Caco-2 (cell line): ENCODE results near the gene CMC2. TPM values are rescaled to one million over a fixed set of nuclear protein-coding genes. Genes with fewer than 3 reads are reported as not detected.

ENCODE experiments used
- BruUV-seq: library from RNA; stranded (reverse); fragments of 400-500 nt; replicated peaks from 2 replicates; lab custom pipeline; 2021; lab: Mats Ljungman, UMichigan
- CTCF ChIA-PET: fragments of 300-600 bp; sonication (Branson Sonifier 250); formaldehyde crosslinking; loops from one replicate; lab custom pipeline; 2022; ENCODE audit warnings: antibody characterized with exemption; lab: Charles Lee
- POLR2A ChIA-PET: fragments of 300-600 bp; sonication (Branson Sonifier 250); formaldehyde crosslinking; loops from one replicate; lab custom pipeline; 2022; ENCODE audit warnings: antibody characterized with exemption; lab: Charles Lee
- DNase-seq, 2 experiments: peaks; one replicate each; pipeline versions ENCODE4 v3.0.0 to v3.0.0-alpha.2; 2020 to 2022
- H3K27me3 ChIP-seq: replicated peaks from 2 replicates; pipeline ENCODE4 v1.6.0; 2011; ENCODE audit warnings: low read length; ENCODE audit not compliant: control insufficient read depth, insufficient read depth
- H3K36me3 ChIP-seq: 2 replicates; pipeline ENCODE4 v1.5.1; 2011; ENCODE audit warnings: low read length; ENCODE audit not compliant: control insufficient read depth, insufficient read depth
- H3K4me1 ChIP-seq: fragments of 250-450 bp; sonication (Bioruptor Pico); 2 replicates; pipeline ENCODE4 v1.5.1; 2020; ENCODE audit warnings: mild to moderate bottlenecking
- H3K4me3 ChIP-seq: 2 replicates; pipeline ENCODE4 v1.5.1; 2011; ENCODE audit warnings: low read depth, mild to moderate bottlenecking, control low read depth, low read length
- H3K9me3 ChIP-seq: fragments of 250-450 bp; sonication (Bioruptor Pico); 2 replicates; pipeline ENCODE4 v1.5.1; 2020; ENCODE audit warnings: mild to moderate bottlenecking, moderate library complexity
- H3K27ac Mint-ChIP-seq: one replicate; pipeline ENCODE4 v1.8.0; 2022; ENCODE audit warnings: mixed read lengths; ENCODE audit not compliant: unreplicated experiment
- H3K27me3 Mint-ChIP-seq: one replicate; pipeline ENCODE4 v1.8.0; 2022; ENCODE audit warnings: mixed read lengths; ENCODE audit not compliant: insufficient read depth, unreplicated experiment
- H3K36me3 Mint-ChIP-seq: one replicate; pipeline ENCODE4 v1.8.0; 2022; ENCODE audit warnings: mild to moderate bottlenecking, mixed read lengths; ENCODE audit not compliant: insufficient read depth, unreplicated experiment
- H3K4me1 Mint-ChIP-seq: one replicate; pipeline ENCODE4 v1.8.0; 2022; ENCODE audit warnings: low read depth, mixed read lengths; ENCODE audit not compliant: unreplicated experiment
- H3K4me3 Mint-ChIP-seq: one replicate; pipeline ENCODE4 v1.8.0; 2022; ENCODE audit warnings: mild to moderate bottlenecking, moderate library complexity, mixed read lengths; ENCODE audit not compliant: unreplicated experiment
- H3K9me3 Mint-ChIP-seq: one replicate; pipeline ENCODE4 v1.8.0; 2022; ENCODE audit warnings: mixed read lengths; ENCODE audit not compliant: unreplicated experiment
- intact Hi-C: fragments of 100-400 bp; cut with micrococcal nuclease; formaldehyde crosslinking; loops from one replicate; pipeline ENCODE4 v1.10.0; 2022; ENCODE audit not compliant: unreplicated experiment
- total RNA-seq: library from RNA; stranded (reverse); gene quantifications from 2 replicates; pipeline ENCODE4 v1.2.3, GENCODE V29; 2022
- TF ChIP-seq, protein P1 (sequence below), 2 experiments: fragments of 200-600 bp in 1 of 2; IDR thresholded peaks; 1 replicate in 1 of 2; 2 replicates in 1 of 2; pipeline versions ENCODE4 v1.5.1 to v1.8.0; 2011 to 2022; ENCODE audit warnings: antibody characterized with exemption in 1 of 2, control low read depth in 1 of 2, inconsistent platforms in 1 of 2, low read depth in 1 of 2, low read length in 1 of 2, mild to moderate bottlenecking in 1 of 2, moderate library complexity in 1 of 2; ENCODE audit not compliant: insufficient read depth in 1 of 2, severe bottlenecking in 1 of 2, unreplicated experiment in 1 of 2

CMC2 gene
- total RNA-seq, 1 experiment from 2014 or later: 94.1 TPM

DNA sequence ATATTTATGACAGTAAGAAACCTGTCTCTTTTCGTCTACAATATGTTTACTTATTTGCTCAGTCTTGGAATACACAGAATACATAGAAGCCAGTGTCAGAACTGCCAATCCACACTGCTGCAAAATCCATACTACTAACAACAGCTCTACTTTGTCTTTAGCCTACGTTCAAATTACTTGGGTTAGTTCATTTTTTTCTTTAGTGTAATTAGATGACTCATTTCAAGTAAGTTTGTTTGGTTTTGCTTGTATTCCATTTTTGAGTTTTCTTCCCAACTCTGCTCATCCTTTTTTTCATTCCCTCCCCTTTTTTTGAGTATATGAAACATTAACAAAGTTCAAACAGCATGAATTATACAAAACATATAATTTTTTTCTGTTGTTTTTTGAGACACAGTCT lies 16.9 kb downstream of the CMC2 start:
- CTCF ChIA-PET: no interaction called here
- POLR2A ChIA-PET: no interaction called here

DNA sequence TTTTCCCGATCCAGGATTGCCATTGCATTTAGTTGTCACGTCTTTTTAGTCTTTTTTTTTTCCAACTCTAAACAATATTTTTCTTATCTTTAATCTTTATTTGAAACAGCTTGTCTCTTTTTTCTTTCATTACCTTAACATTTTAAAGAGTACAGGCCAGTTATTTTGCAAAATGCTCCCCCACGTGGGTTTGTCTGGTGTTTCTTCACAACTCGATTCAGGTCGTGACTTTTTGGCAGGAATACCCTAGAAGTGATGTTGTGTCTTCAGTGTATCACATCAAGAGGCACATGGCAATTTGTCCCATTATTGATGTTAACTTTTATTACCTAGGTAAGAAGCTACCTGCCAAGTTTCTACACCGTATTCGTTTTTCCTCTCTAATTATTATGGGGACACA lies 17.9 kb downstream of the CMC2 start:
- TF ChIP-seq, protein P1, sequence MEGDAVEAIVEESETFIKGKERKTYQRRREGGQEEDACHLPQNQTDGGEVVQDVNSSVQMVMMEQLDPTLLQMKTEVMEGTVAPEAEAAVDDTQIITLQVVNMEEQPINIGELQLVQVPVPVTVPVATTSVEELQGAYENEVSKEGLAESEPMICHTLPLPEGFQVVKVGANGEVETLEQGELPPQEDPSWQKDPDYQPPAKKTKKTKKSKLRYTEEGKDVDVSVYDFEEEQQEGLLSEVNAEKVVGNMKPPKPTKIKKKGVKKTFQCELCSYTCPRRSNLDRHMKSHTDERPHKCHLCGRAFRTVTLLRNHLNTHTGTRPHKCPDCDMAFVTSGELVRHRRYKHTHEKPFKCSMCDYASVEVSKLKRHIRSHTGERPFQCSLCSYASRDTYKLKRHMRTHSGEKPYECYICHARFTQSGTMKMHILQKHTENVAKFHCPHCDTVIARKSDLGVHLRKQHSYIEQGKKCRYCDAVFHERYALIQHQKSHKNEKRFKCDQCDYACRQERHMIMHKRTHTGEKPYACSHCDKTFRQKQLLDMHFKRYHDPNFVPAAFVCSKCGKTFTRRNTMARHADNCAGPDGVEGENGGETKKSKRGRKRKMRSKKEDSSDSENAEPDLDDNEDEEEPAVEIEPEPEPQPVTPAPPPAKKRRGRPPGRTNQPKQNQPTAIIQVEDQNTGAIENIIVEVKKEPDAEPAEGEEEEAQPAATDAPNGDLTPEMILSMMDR (IDR thresholded peaks at IDR 0.05; ENCODE audit: insufficient read depth in 1 of 2, low read depth in 1 of 2, low read length in 1 of 2, severe bottlenecking in 1 of 2, unreplicated experiment in 1 of 2): no peak
- Mint-ChIP-seq H3K4me1 (peaks cover 66% of the 10 kb centered on the region), H3K27ac (no peak overlapping the region), H3K36me3 (peaks cover 24% of the 10 kb centered on the region), H3K9me3 (no peaks in the 10 kb centered on the region), H3K27me3 (no peaks in the 10 kb centered on the region), H3K4me3 (no peak overlapping the region)
- no TSS peak for BruUV-seq
- no peak for DNase-seq
- Histone ChIP-seq H3K4me1 (peaks cover 47% of the 10 kb centered on the region), H3K27me3 (no peaks in the 10 kb centered on the region), H3K9me3 (no peaks in the 10 kb centered on the region), H3K36me3 (0 out of 2 replicates have a peak, but pooled peaks cover 1% of the 10 kb centered on the region), H3K4me3 (no peak overlapping the region)
- ChIA-PET CTCF (interaction anchor here (1.8 kb wide), 1 partner anchor 14 kb away, joined by 6 read pairs; no protein-coding TSS in a partner anchor), POLR2A (no interaction called here)
- intact Hi-C loops: no loop called here

More for the DNA sequence above, 16.9 kb downstream of the CMC2 start:
- Mint-ChIP-seq H3K27me3 (no peaks in the 10 kb centered on the region), H3K27ac (no peak overlapping the region), H3K36me3 (peaks cover 24% of the 10 kb centered on the region), H3K4me1 (peaks cover 72% of the 10 kb centered on the region), H3K9me3 (no peaks in the 10 kb centered on the region), H3K4me3 (no peak overlapping the region)
- H3K4me1 ChIP-seq: peaks cover 58% of the 10 kb centered on the region
- no TSS peak for BruUV-seq
- 0 out of 2 replicates have a peak, but pooled peaks cover 1% of the 10 kb centered on the region for H3K36me3 ChIP-seq
- no peaks in the 10 kb centered on the region for H3K27me3 ChIP-seq
- intact Hi-C loops: no loop called here
- H3K9me3 ChIP-seq: no peaks in the 10 kb centered on the region
- DNase-seq: no peak
- no peak overlapping the region for H3K4me3 ChIP-seq
- TF ChIP-seq, protein P1 (IDR thresholded peaks at IDR 0.05; ENCODE audit: insufficient read depth in 1 of 2, low read depth in 1 of 2, low read length in 1 of 2, severe bottlenecking in 1 of 2, unreplicated experiment in 1 of 2): no peak

DNA sequence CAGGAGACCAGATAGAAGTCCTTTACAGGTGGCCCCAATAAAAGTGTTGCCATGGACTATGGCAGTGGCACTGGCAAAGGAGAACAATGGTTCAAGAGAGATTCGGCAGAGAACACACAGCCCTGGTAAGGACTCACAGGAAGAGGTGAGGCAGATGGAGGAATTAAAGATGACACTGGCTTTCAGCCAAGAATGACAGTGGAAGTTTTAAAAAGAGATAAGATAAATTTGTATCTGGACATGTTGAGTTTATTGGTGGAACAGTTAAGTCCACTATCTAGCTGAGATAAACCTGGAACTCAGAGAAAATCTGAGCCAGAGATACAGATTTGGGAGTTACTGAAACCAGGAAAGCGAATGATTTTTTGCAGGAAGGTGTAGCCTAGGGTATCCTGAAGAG lies 20.1 kb downstream of the CMC2 start:
- POLR2A ChIA-PET: no interaction called here

More for the DNA sequence above, 20.1 kb downstream of the CMC2 start:
- TF ChIP-seq, protein P1 (IDR thresholded peaks at IDR 0.05; ENCODE audit: insufficient read depth in 1 of 2, low read depth in 1 of 2, low read length in 1 of 2, severe bottlenecking in 1 of 2, unreplicated experiment in 1 of 2): no peak
- H3K9me3 ChIP-seq: no peaks in the 10 kb centered on the region
- no peaks in the 10 kb centered on the region for H3K27me3 Mint-ChIP-seq
- no peak overlapping the region for H3K4me3 ChIP-seq
- H3K4me3 Mint-ChIP-seq: no peak overlapping the region
- H3K4me1 ChIP-seq: peaks cover 28% of the 10 kb centered on the region
- intact Hi-C loops: no loop called here
- H3K27me3 ChIP-seq: no peaks in the 10 kb centered on the region
- no peak overlapping the region for H3K27ac Mint-ChIP-seq
- DNase-seq: no peak
- H3K4me1 Mint-ChIP-seq: peaks cover 47% of the 10 kb centered on the region
- H3K36me3 Mint-ChIP-seq: peaks cover 12% of the 10 kb centered on the region
- 0 out of 2 replicates have a peak, but pooled peaks cover 1% of the 10 kb centered on the region for H3K36me3 ChIP-seq
- no peaks in the 10 kb centered on the region for H3K9me3 Mint-ChIP-seq
- CTCF ChIA-PET: interaction anchor here (0.7 kb wide), 1 partner anchor 195 kb away, joined by 6 read pairs; no protein-coding TSS in a partner anchor
- BruUV-seq: no TSS peak
